B cell (primary cell): ENCODE results near the gene SAMD7. TPM values are rescaled to one million over a fixed set of nuclear protein-coding genes. Genes with fewer than 3 reads are reported as not detected.

Experiments
- ATAC-seq: fragments of 200-7000 bp; cut with Tn5 transposase; one replicate; pipeline ENCODE4 v1.10.0; 2021; ENCODE audit warnings: low read depth, mild to moderate bottlenecking, moderate number of reproducible peaks, moderate library complexity
- CTCF ChIA-PET: fragments of 350-600 bp; sonication (Branson Sonifier 250); formaldehyde crosslinking; loops from one replicate; lab custom pipeline; 2021; ENCODE audit warnings: antibody characterized with exemption, inconsistent platforms; lab: Charles Lee
- POLR2A ChIA-PET: fragments of 350-600 bp; sonication (Branson Sonifier 250); formaldehyde crosslinking; loops from one replicate; lab custom pipeline; 2021; ENCODE audit warnings: antibody characterized with exemption; lab: Charles Lee
- DNase-seq: peaks from one replicate; pipeline ENCODE4 v3.0.0; 2013
- H2AFZ ChIP-seq: 2 replicates; pipeline ENCODE4 v1.6.1; 2012; ENCODE audit warnings: mild to moderate bottlenecking, low read depth, low read length; ENCODE audit not compliant: insufficient read depth, poor library complexity, severe bottlenecking
- H3K27ac ChIP-seq, 2 donors: 1 replicate in 1 of 2; 2 replicates in 1 of 2; pipeline ENCODE4 v1.5.1; 2012 to 2013; ENCODE audit warnings: low read length in 2 of 2, mild to moderate bottlenecking in 2 of 2, moderate library complexity in 1 of 2
- H3K27me3 ChIP-seq, 4 experiments: fragments of 200-600 bp in 1 of 4; sonication (generic) in 1 of 4; replicated peaks in 1 of 4; 1 replicate in 2 of 4; 2 replicates in 2 of 4; pipeline versions ENCODE4 v1.6.1 to v1.7.0; 2013 to 2016; ENCODE audit warnings: low read length in 3 of 4, mild to moderate bottlenecking in 2 of 4, mixed read lengths in 1 of 4, moderate library complexity in 1 of 4; ENCODE audit not compliant: insufficient read depth in 4 of 4, control insufficient read depth in 3 of 4; ENCODE audit errors: control extremely low read depth in 1 of 4
- H3K36me3 ChIP-seq, 2 experiments: replicated peaks in 1 of 2; 1 replicate in 1 of 2; 2 replicates in 1 of 2; pipeline versions ENCODE4 v1.6.1 to v1.7.1; 2013; ENCODE audit warnings: low read length in 1 of 2; ENCODE audit not compliant: insufficient read depth in 2 of 2, control insufficient read depth in 1 of 2; ENCODE audit errors: control extremely low read depth in 1 of 2, extremely low read depth in 1 of 2
- H3K4me1 ChIP-seq, 2 donors: fragments of 200-600 bp in 1 of 2; sonication (generic) in 1 of 2; 1 replicate in 1 of 2; 2 replicates in 1 of 2; pipeline versions ENCODE4 v1.5.1 to v1.6.1; 2013 to 2017; ENCODE audit warnings: low read length in 2 of 2; ENCODE audit not compliant: control insufficient read depth in 2 of 2, insufficient read depth in 2 of 2
- H3K4me2 ChIP-seq: replicated peaks from 2 replicates; pipeline ENCODE3; 2012; ENCODE audit warnings: mild to moderate bottlenecking, low read depth, low read length; ENCODE audit not compliant: poor library complexity, severe bottlenecking
- H3K4me3 ChIP-seq, 5 experiments: fragments of 200-600 bp in 1 of 5; sonication (generic) in 1 of 5; 1 replicate in 3 of 5; 2 replicates in 2 of 5; pipeline versions ENCODE4 v1.5.1 to v1.7.0; 2011 to 2016; ENCODE audit warnings: low read length in 4 of 5, mild to moderate bottlenecking in 4 of 5, low read depth in 2 of 5, control low read depth in 1 of 5, moderate library complexity in 1 of 5; ENCODE audit not compliant: insufficient read depth in 1 of 5; ENCODE audit errors: control extremely low read depth in 1 of 5, extremely low read depth in 1 of 5
- H3K79me2 ChIP-seq: fragments of 200-600 bp; sonication (generic); one replicate; pipeline ENCODE4 v1.6.0; 2016; ENCODE audit warnings: low read length; ENCODE audit not compliant: control insufficient read depth, insufficient read depth
- H3K9ac ChIP-seq: fragments of 200-600 bp; sonication (generic); 2 replicates; pipeline ENCODE4 v1.6.1; 2017; ENCODE audit warnings: mild to moderate bottlenecking, low read length, moderate library complexity
- H3K9me3 ChIP-seq, 3 donors: one replicate each; pipeline versions ENCODE4 v1.6.1 to v1.7.1; 2013; ENCODE audit warnings: low read length in 2 of 3; ENCODE audit not compliant: control insufficient read depth in 2 of 3, insufficient read depth in 1 of 3; ENCODE audit errors: control extremely low read depth in 1 of 3
- H4K20me1 ChIP-seq: 2 replicates; pipeline ENCODE4 v1.6.0; 2012; ENCODE audit warnings: mild to moderate bottlenecking, low read length; ENCODE audit not compliant: insufficient read depth, control insufficient read depth, poor library complexity, severe bottlenecking
- H3K27ac Mint-ChIP-seq: one replicate; pipeline ENCODE4 v1.8.0; 2021; ENCODE audit warnings: mixed read lengths
- H3K27me3 Mint-ChIP-seq: one replicate; pipeline ENCODE4 v1.8.0; 2021; ENCODE audit warnings: mixed read lengths
- H3K4me1 Mint-ChIP-seq: one replicate; pipeline ENCODE4 v1.8.0; 2021; ENCODE audit warnings: mixed read lengths
- H3K4me3 Mint-ChIP-seq: one replicate; pipeline ENCODE4 v1.8.0; 2021; ENCODE audit warnings: mixed read lengths
- H3K9me3 Mint-ChIP-seq: one replicate; pipeline ENCODE4 v1.8.0; 2022; ENCODE audit warnings: mixed read lengths; ENCODE audit not compliant: insufficient read depth
- EZH2 ChIP-seq: IDR thresholded peaks from 2 replicates; pipeline ENCODE4 v1.6.1; 2012; ENCODE audit warnings: borderline replicate concordance, low read depth, mild to moderate bottlenecking, moderate library complexity, low read length; ENCODE audit not compliant: insufficient read depth, poor library complexity, severe bottlenecking
- WGBS: methylation state at CpG from one replicate; pipeline ENCODE4 v1.1.5; 2013; ENCODE audit warnings: missing lambda C conversion rate; ENCODE audit not compliant: insufficient coverage; 5-methylcytosine and 5-hydroxymethylcytosine counted together
- intact Hi-C: fragments of 100-400 bp; cut with micrococcal nuclease; formaldehyde crosslinking; loops from one replicate; pipeline ENCODE4 v1.10.0; 2022
- polyA plus RNA-seq: library from polyadenylated mRNA; depleted of rRNA; stranded (reverse); fragments of >200 nt; gene quantifications from 2 replicates; pipeline ENCODE4 v1.2.3, GENCODE V29; 2012
- total RNA-seq, 2 donors: library from RNA; stranded (reverse); fragments of 120-200 nt in 1 of 2; gene quantifications; 1 replicate in 1 of 2; 2 replicates in 1 of 2; pipeline versions ENCODE4 v1.2.3 to v1.2.4, GENCODE V29; 2013 to 2022
- TF ChIP-seq, protein P1 (sequence below): fragments of 200-600 bp; IDR thresholded peaks from one replicate; pipeline ENCODE4 v1.8.0; 2022; ENCODE audit warnings: antibody characterized with exemption, mild to moderate bottlenecking

The SAMD7 gene
- total and polyA plus RNA-seq, 2 donors (not counting 1 experiment from before 2014, with no cell fraction given): not detected

DNA sequence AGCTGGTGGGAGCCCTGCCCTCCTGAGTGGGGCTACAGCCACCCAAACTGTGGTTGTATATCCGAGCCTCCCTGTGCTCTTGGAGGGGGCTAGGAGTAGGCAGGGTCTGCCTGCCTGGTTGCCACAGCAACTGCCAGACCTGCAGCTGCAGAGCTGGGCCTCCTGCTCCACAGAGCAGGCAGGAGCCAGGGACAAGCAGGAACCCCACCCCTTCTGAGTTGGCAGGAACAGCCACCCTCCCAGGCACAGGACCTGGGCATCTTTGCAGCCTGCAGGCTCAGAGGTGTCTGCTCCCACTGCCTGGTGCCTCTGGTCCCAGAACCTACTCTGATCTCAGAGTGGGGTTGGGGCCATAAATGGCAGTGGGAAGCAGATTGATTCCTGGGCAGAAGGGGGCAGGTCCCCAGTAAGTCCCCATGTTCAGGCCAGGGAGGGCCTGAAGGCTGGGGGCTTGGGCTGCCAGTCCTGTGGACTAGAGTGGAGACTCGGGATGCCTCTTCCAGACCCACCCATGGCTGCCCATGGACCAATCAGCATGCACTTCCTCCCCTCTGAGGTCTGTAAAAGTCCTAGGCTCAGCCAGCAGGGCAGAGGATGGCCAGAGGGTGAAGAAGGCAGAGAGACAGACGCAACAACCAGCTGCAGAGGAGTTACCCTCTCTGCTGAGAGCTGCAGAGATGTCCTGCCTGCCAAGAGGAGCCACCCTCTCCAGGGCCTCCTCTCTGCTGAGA lies 31.4 kb upstream of the SAMD7 start:
- H3K4me3 ChIP-seq: no peak overlapping the region
- no peak overlapping the region for H3K4me3 Mint-ChIP-seq
- no peaks in the 10 kb centered on the region for H3K9me3 ChIP-seq
- H3K36me3 ChIP-seq: no peaks in the 10 kb centered on the region
- H3K4me1 ChIP-seq: peaks cover 3 to 4% of the 10 kb centered on the region in 2 donors
- H3K27me3 Mint-ChIP-seq: no peaks in the 10 kb centered on the region
- H3K27ac ChIP-seq: no peak overlapping the region
- TF ChIP-seq, protein P1, sequence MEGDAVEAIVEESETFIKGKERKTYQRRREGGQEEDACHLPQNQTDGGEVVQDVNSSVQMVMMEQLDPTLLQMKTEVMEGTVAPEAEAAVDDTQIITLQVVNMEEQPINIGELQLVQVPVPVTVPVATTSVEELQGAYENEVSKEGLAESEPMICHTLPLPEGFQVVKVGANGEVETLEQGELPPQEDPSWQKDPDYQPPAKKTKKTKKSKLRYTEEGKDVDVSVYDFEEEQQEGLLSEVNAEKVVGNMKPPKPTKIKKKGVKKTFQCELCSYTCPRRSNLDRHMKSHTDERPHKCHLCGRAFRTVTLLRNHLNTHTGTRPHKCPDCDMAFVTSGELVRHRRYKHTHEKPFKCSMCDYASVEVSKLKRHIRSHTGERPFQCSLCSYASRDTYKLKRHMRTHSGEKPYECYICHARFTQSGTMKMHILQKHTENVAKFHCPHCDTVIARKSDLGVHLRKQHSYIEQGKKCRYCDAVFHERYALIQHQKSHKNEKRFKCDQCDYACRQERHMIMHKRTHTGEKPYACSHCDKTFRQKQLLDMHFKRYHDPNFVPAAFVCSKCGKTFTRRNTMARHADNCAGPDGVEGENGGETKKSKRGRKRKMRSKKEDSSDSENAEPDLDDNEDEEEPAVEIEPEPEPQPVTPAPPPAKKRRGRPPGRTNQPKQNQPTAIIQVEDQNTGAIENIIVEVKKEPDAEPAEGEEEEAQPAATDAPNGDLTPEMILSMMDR: no peak
- TF ChIP-seq EZH2: no peak
- DNase-seq (no peak), ATAC-seq (no peak)
- ChIA-PET CTCF (no interaction called here), POLR2A (no interaction called here)
- H3K9me3 Mint-ChIP-seq: no peaks in the 10 kb centered on the region
- WGBS: 100% methylated on average over 2 of the region's 3 CpGs
- no peak overlapping the region for H2AFZ ChIP-seq
- H3K9ac ChIP-seq: no peak overlapping the region
- H3K27ac Mint-ChIP-seq: no peak overlapping the region
- H3K79me2 ChIP-seq: no peaks in the 10 kb centered on the region
- intact Hi-C loops: no loop called here
- no peak overlapping the region for H3K4me2 ChIP-seq
- H4K20me1 ChIP-seq: no peaks in the 10 kb centered on the region
- peaks cover 11% of the 10 kb centered on the region for H3K4me1 Mint-ChIP-seq
- H3K27me3 ChIP-seq: no peaks in the 10 kb centered on the region

DNA sequence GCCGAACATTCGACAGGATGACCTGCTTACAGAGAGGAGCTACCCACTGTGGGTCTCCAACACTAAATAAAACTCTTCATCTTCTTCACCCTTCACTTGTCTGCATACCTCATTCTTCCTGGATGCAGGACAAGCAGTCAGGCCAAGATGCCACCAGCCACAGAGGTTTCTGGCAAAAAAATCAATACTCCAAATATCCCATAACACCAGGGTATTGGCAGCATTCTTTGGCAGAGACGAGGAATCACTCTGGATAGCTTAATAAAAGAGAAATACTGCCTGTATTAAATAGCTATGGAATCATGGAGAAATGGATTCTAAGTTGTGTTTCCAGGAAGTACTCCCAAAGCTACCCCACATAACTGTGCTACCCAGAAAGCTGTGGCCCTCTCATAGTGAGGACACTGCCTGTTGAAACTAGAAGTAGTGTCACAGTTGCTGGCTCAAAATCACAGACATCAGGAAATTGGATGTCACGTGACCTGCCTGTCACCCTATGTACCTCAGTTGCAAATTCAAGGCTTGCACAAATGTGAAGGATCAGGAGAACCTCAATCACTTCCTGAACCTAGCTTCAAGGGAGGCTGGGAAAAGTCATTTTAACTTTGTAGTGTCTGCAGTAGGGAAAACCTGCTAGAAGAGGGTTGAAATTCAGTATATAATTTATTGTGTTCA lies 30.7 kb upstream of the SAMD7 start:
- CTCF ChIA-PET: no interaction called here
- 92% methylated on average over 3 of the region's 4 CpGs for WGBS

More for the DNA sequence above, 30.7 kb upstream of the SAMD7 start:
- no peak for DNase-seq
- TF ChIP-seq, protein P1: no peak
- TF ChIP-seq EZH2: no peak
- no peak overlapping the region for H3K27ac Mint-ChIP-seq
- Histone ChIP-seq H3K79me2 (no peaks in the 10 kb centered on the region), H4K20me1 (no peaks in the 10 kb centered on the region), H3K36me3 (no peaks in the 10 kb centered on the region), H3K4me3 (no peak overlapping the region), H3K27ac (no peak overlapping the region), H3K9me3 (no peaks in the 10 kb centered on the region), H2AFZ (no peak overlapping the region), H3K4me2 (no peak overlapping the region), H3K27me3 (no peaks in the 10 kb centered on the region), H3K4me1 (peaks cover 3 to 6% of the 10 kb centered on the region in 2 donors), H3K9ac (no peak overlapping the region)
- no peak overlapping the region for H3K4me3 Mint-ChIP-seq
- intact Hi-C loops: no loop called here
- H3K27me3 Mint-ChIP-seq: no peaks in the 10 kb centered on the region
- peaks cover 13% of the 10 kb centered on the region for H3K4me1 Mint-ChIP-seq
- POLR2A ChIA-PET: no interaction called here
- ATAC-seq: no peak
- no peaks in the 10 kb centered on the region for H3K9me3 Mint-ChIP-seq
